ENCODE measurements around the gene TRIP4. TPM values are rescaled to one million over a fixed set of nuclear protein-coding genes. Genes with fewer than 3 reads are reported as not detected.

Gene TRIP4
- total RNA-seq, 1 donor from 2014 or later, result 18.3 TPM

DNA sequence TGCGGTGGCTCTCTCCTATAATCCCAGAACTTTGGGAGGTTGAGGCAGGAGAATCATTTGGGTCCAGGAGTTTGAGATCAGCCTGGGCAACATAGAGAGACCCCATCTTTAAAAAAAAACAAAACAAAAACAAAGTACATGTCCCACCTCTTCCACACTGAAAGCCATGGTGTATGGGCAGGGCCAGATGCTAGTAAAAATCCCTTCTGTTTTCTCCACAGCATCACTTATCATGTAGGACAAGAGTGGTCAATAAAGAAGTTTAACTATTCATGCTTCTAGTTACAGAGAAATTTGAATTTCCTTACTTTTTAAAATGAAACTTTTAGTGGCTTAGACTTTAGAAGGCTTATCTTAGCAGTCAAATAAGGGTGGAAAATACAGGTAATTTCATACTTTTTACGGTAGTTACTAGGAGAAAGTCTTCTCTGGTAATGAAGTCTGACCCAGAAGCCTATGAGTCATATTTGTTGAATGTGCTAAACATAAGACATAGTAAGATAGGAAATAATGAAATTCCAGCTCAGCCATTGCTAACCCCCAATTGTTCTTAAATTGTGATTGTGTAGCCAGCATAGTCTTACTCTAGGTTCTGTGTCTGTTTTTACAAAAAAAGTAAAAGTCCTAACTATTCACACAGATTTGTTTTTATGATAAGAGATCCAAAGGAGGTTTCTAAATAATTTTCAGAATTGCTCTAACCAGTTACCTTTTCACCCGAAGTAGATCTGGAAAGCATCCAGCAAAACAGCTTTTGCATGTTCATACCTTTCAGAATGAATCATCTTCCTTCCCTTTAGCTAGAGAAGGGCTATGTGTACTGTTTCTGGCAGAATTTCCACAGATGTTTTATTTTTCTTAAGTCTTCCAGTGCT, 56.3 kb downstream of the TRIP4 start:
- DNase-seq (ENCODE audit: extremely low read depth, low read depth, low spot score), result peak; percentile 94

DNA sequence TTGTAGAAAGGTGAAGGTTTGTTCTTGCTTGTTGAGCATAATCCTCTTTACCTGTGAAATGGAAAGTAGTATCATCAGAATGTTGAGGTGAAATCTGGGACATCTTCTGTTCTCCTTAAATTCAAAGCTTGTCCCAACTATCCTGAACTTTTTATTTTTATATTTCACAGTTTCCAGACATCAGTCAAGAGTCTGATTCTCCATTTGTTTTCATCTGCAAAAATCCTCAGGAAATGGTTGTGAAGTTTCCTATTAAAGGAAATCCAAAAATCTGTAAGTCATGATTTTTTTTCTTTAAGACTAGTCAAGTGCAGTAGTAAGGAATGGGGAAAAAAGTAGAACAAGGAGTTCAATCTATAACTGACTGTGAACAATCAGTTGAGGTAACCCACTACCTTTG, 57.2 kb downstream of the TRIP4 start:
- no peak for DNase-seq (ENCODE audit: extremely low read depth, low read depth, low spot score)

DNA sequence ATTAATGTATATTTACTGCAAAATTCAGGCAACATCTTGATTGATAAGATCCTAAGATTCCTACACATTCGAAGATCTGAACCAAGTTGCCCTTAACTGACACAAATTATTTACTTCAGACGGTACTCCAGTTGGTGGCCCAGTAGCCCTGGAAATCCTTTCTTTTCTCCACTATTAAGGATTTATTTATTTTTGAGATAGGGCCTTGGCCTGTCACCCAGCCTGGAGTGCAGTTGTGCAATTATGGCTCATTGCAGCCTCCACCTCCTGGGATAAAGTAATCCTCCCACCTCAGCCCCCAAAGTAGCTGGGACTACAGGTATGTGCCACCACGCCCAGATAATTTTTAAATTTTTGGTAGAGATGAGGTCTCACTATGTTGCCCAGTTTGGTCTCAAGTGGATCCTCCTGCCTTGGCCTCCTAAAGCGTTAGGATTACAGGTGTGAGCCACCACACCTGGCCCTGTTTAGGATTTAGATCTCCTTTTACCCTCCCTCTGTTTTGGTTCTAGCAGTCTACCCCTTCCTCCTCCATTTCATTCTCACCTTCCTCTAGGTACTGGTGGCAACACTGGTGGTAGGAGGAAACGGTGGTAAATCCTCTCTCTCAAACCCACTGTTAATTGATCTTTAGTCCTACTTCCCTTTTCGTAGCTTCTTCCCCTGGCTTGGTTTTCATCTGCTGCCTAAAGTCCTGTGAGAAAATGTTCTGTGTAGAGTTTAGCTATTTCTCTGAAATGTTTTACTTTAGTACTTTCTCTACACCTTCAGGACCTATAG, 60.1 kb downstream of the TRIP4 start:
- no peak for DNase-seq (ENCODE audit: extremely low read depth, low read depth, low spot score)

GRCh38 chr15:64452988-64453688, 65.5 kb downstream of the TRIP4 start:
- DNase-seq (ENCODE audit: extremely low read depth, low read depth, low spot score), result no peak

- no peak for DNase-seq (ENCODE audit: extremely low read depth, low read depth, low spot score)
These were observed 66.0 kb downstream of the TRIP4 start for GRCh38 chr15:64453689-64454037.

- no peak for DNase-seq (ENCODE audit: extremely low read depth, low read depth, low spot score)
These were observed 66.6 kb downstream of the TRIP4 start for GRCh38 chr15:64454282-64454681.

GRCh38 chr15:64455961-64456371, 68.3 kb downstream of the TRIP4 start:
- DNase-seq (ENCODE audit: extremely low read depth, low read depth, low spot score), result no peak

GRCh38 chr15:64456634-64457108, 69.0 kb downstream of the TRIP4 start:
- DNase-seq (ENCODE audit: extremely low read depth, low read depth, low spot score), result no peak

DNA sequence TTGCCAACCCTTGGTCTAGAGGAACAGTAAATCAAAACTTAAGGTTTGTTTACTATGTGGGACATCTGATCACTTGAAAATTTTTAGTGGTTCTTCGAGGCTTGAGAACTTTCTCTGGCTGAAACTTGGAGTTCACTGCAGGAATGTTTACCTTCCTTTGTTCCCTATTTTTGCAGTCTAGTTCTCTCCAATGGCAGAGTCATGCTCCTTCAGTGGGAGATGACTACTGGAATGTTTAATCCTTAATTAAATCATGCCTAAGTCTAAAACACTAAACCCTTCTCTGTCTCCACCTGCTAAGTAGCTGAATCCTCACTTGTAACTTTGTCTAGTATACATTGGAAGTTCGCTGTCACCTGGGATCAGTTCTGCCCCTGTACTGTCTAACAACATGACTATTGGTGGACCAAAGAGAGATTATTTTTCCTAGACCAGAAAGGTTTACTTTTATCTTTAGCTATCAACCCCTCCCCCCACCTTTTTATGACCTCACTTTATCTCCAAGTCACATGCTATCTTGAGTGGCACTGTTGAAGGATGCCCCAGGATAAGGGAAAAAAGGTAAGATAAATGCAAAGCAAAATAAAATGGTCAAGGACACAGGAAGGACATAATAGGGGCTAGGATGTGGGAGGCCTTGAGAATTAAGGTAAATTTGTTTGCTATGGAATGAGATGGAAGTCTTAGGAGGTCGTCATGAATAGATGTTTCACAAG, 71.6 kb downstream of the TRIP4 start:
- DNase-seq (ENCODE audit: extremely low read depth, low read depth, low spot score), result no peak

- peak; percentile 66 for DNase-seq (ENCODE audit: extremely low read depth, low read depth, low spot score)
These were observed 72.6 kb downstream of the TRIP4 start, which contains the start of gene ZNF609 for GRCh38 chr15:64460206-64460723. Gene ZNF609, plus strand, starts transcription at chr15:64460578. Its CDS starts 38,842 bp downstream, at chr15:64499420.

DNA sequence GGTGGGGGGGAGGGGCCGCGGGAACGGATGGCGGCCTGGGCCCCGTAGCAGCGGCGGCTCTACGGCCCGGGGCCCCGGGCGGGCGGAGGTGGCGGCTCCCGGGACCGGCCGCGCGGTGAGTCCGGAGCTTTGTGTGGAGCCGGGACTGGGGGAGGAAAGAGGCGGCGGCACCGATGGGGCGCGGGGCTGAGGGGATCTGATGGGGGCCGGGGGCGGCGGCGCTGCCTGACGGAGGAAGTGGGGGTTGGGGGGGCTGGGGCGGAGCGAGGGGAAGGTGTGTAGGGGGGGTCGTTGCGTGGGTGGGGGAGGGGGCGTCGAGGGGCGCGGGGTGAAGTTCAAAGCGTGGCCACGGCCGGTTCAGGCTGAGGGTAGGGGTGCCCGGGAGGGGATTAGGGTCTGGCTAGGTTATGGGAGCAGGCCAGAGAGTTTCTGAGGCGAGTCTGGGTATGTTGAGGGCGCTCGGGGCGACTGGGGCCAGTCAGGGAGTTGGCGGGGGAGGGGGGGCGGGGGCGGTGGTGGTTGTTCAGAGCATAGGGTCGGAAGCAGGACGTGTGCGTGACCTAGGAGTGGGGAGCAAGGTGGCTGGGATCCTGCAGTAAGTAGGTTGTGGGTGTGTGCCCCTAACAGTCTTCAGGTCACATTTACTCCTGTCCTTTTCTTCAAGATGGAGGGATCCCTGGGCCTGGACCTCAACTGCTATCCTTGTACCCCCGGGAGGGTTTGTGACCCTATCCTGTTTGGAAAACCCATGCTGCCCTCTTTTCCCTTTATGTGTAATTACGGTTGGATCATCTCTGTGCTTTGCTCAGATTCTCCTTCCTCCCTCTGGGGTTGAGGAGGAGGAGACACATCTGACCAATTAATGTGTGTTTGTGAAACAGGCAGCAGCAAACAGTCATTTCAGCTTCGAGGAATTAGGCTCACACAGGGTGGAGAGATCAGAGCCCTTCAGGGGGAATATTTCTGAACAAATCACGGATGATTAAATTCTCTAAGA, 73.4 kb downstream of the TRIP4 start:
- peak; percentile 18 for DNase-seq (ENCODE audit: extremely low read depth, low read depth, low spot score)

DNA sequence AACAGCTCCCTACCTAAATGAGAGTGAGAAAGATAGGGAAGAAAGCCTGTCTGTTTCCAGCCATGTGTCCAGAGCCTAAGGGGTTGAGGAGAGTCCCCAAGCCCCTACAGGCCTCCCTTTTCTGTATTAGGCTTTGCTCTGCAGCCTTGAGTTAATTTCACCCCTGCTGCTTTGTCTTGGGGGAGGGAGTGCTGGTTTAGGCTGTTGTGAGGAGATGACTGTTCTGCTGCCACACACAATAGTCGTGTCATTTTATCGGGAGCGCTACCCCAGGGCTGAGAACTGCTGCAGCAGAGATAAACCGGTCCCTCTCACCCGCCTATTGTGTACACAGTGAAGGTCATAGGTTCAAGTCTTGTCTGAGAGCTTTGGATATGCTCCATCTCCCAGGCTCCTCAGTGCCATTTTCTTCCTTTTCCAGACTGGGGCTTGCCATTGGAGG, 74.1 kb downstream of the TRIP4 start:
- DNase-seq (ENCODE audit: extremely low read depth, low read depth, low spot score), result no peak

DNA sequence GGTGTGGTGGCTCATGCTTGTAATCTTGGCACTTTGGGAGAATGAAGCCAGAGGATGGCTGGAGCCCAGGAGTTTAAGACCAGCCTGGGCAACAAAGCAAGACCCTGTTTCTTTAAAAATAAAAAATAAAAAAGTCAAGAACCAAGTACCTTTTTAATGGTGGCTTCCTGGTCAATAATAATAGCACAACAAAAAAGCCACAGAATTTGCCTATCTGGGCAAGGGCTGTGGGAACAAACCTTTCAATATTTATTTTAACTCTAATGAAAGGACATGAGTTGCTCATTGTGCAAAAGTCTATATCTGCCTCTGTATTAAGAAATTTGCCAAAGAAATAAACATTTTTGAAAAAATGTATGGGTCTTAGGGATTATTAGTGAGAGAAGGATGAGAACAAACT, 74.9 kb downstream of the TRIP4 start:
- no peak for DNase-seq (ENCODE audit: extremely low read depth, low read depth, low spot score)

DNA sequence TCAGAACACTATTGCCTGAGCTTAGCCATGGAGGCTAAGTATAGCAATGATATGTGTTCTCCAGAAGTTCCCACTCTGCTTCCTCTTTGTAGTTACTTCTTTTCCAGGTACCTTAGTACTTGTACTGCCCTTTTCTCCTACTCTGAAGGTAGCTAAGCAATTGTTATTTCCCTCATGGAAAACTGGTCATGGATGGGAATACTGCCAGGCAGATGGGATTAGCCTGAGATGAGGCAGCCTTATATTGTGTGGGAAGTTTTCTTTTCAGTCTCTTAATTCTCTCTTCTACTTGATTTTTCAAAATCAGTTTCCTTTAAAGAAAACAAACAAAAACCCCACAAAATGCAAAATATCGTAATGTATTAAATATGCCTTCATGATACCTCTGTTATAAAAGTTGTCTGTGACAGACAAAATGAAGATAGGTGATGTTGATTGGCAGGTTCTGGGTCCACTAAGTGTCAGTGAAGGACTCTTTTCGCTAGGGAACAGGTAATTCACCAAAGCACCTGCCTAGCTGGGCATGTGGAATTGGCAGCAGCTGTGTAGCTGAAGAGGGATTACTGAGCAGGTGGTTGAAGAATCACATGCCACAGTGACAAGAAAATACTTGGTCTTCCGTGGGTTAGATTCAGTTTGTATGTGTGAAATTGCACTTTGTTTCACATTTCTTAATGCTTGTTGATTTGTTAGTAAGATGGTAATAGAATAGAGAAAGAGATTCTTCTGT, 76.8 kb downstream of the TRIP4 start:
- DNase-seq (ENCODE audit: extremely low read depth, low read depth, low spot score), result no peak

- DNase-seq (ENCODE audit: extremely low read depth, low read depth, low spot score), result no peak
These were observed 78.9 kb downstream of the TRIP4 start for GRCh38 chr15:64466408-64467141.

DNA sequence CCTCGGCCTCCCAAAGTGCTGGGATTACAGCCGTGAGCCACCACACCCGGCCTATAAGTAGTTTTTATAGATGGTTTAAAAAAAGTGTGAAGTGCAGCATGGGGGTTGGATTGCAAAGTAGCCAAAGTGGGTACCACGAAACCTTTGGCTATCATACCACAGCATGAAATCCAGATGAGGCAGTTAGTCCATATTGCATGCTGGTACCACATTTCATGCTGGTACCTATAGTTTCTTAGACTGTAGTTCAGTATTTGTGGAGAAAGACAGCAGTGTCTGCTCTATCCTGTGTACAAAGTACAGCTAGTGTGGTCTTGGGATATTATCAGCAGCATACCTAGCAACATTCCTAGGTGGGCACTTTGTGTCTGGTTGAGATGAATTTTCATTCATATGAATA, 84.5 kb downstream of the TRIP4 start:
- DNase-seq (ENCODE audit: extremely low read depth, low read depth, low spot score), result no peak

GRCh38 chr15:64474846-64475245, 87.2 kb downstream of the TRIP4 start:
- DNase-seq (ENCODE audit: extremely low read depth, low read depth, low spot score), result no peak

GRCh38 chr15:64476550-64476949, 88.9 kb downstream of the TRIP4 start:
- no peak for DNase-seq (ENCODE audit: extremely low read depth, low read depth, low spot score)

All from glomerular endothelial cell (primary cell).